GM18867 (cell line): Measurements from ENCODE around the gene ATP1B1.

ENCODE experiments used
- ATAC-seq: cut with Tn5 transposase; IDR thresholded peaks from one replicate; pipeline ENCODE4 v1.9.1; 2021; ENCODE audit warnings: mild to moderate bottlenecking, moderate library complexity; ENCODE audit not compliant: unreplicated experiment

Gene ATP1B1

GRCh38 chr1:169180174-169180573 is 73.7 kb downstream of the ATP1B1 start:
- ATAC-seq = no peak
